WTC11 (cell line): ENCODE measurements around the gene SLC5A2. TPM values are rescaled to one million over a fixed set of nuclear protein-coding genes. Genes with fewer than 3 reads are reported as not detected.

Experiments
- ATAC-seq: fragments of 200-7000 bp; cut with Tn5 transposase; 2 replicates; pipeline ENCODE4 v1.10.0; 2021; ENCODE audit warnings: mild to moderate bottlenecking, moderate library complexity
- CTCF ChIA-PET: fragments of 300-600 bp; sonication (Branson Sonifier 250); formaldehyde crosslinking; loops from one replicate; lab custom pipeline; 2021; ENCODE audit warnings: antibody characterized with exemption; lab: Charles Lee
- POLR2A ChIA-PET: fragments of 350-600 bp; sonication (Branson Sonifier 250); formaldehyde crosslinking; loops from one replicate; lab custom pipeline; 2021; ENCODE audit warnings: antibody characterized with exemption; lab: Charles Lee
- DNase-seq: peaks from one replicate; pipeline ENCODE4 v3.0.0; 2021; ENCODE audit warnings: low spot score
- H3K27ac Mint-ChIP-seq: 2 replicates; pipeline ENCODE4 v1.8.0; 2021; ENCODE audit warnings: mixed read lengths
- H3K27me3 Mint-ChIP-seq: 2 replicates; pipeline ENCODE4 v1.8.0; 2021; ENCODE audit warnings: low read depth, mild to moderate bottlenecking, moderate library complexity, mixed read lengths
- H3K36me3 Mint-ChIP-seq: 2 replicates; pipeline ENCODE4 v1.8.0; 2021; ENCODE audit warnings: mixed read lengths
- H3K4me1 Mint-ChIP-seq: 2 replicates; pipeline ENCODE4 v1.8.0; 2022; ENCODE audit warnings: mixed read lengths
- H3K4me3 Mint-ChIP-seq: 2 replicates; pipeline ENCODE4 v1.8.0; 2021; ENCODE audit warnings: mild to moderate bottlenecking, moderate library complexity, mixed read lengths
- H3K9me3 Mint-ChIP-seq: 2 replicates; pipeline ENCODE4 v1.8.0; 2021; ENCODE audit warnings: mixed read lengths
- ATF6 ChIP-seq: sonication (generic); formaldehyde crosslinking; IDR thresholded peaks from 2 replicates; pipeline ENCODE4 v1.8.1; 2023; ENCODE audit warnings: mild to moderate bottlenecking, missing genetic modification reagents
- FOXJ3 ChIP-seq: sonication (generic); formaldehyde crosslinking; IDR thresholded peaks from 2 replicates; pipeline ENCODE4 v1.9.0; 2021; ENCODE audit warnings: missing genetic modification reagents, mild to moderate bottlenecking, borderline replicate concordance
- HMGA2 ChIP-seq: fragments of 250-450 bp; sonication (Bioruptor Pico); IDR thresholded peaks from 2 replicates; pipeline ENCODE4 v1.4.0; 2021; ENCODE audit warnings: mild to moderate bottlenecking, moderate library complexity
- IRF2 ChIP-seq: sonication (generic); formaldehyde crosslinking; IDR thresholded peaks from 2 replicates; pipeline ENCODE4 v1.8.0; 2022; ENCODE audit warnings: low read depth, missing genetic modification reagents, borderline replicate concordance
- MYBL2 ChIP-seq: sonication (generic); formaldehyde crosslinking; IDR thresholded peaks from 2 replicates; pipeline ENCODE4 v1.8.1; 2023; ENCODE audit warnings: mild to moderate bottlenecking, moderate library complexity, missing genetic modification reagents
- ZNF263 ChIP-seq: sonication (generic); formaldehyde crosslinking; IDR thresholded peaks from 2 replicates; pipeline ENCODE4 v1.8.1; 2022; ENCODE audit warnings: low read depth, mild to moderate bottlenecking, moderate library complexity, missing genetic modification reagents
- ZNF317 ChIP-seq: sonication (generic); formaldehyde crosslinking; IDR thresholded peaks from 2 replicates; pipeline ENCODE4 v1.8.1; 2023; ENCODE audit warnings: low read depth, mild to moderate bottlenecking, moderate library complexity, missing genetic modification reagents, borderline replicate concordance
- total RNA-seq: library from RNA; stranded (reverse); gene quantifications from 3 replicates; pipeline ENCODE4 v1.2.3, GENCODE V29; 2021
- TF ChIP-seq, protein P1 (sequence below): fragments of 250-450 bp; sonication (Bioruptor Pico); IDR thresholded peaks from 2 replicates; pipeline ENCODE4 v1.9.0; 2021; ENCODE audit warnings: mild to moderate bottlenecking, borderline replicate concordance
- TF ChIP-seq, protein P2 (sequence below): fragments of 250-450 bp; sonication (Bioruptor Pico); IDR thresholded peaks from 2 replicates; pipeline ENCODE4 v1.8.0; 2021; ENCODE audit warnings: mild to moderate bottlenecking
- TF ChIP-seq, protein P3 (sequence below): sonication (generic); formaldehyde crosslinking; conservative IDR thresholded peaks from 2 replicates; pipeline ENCODE4 v1.8.1; 2023; ENCODE audit warnings: mild to moderate bottlenecking, low read depth, missing genetic modification reagents, moderate library complexity
- TF ChIP-seq, protein P4 (sequence below): sonication (generic); formaldehyde crosslinking; IDR thresholded peaks from 2 replicates; pipeline ENCODE4 v1.8.0; 2022; ENCODE audit warnings: mild to moderate bottlenecking, missing genetic modification reagents
- TF ChIP-seq, protein P5 (sequence below): sonication (generic); formaldehyde crosslinking; IDR thresholded peaks from 2 replicates; pipeline ENCODE4 v1.8.0; 2023; ENCODE audit warnings: missing genetic modification reagents, mild to moderate bottlenecking, borderline replicate concordance
- TF ChIP-seq, protein P6 (sequence below): sonication (generic); formaldehyde crosslinking; IDR thresholded peaks from 2 replicates; pipeline ENCODE4 v1.8.1; 2022; ENCODE audit warnings: mild to moderate bottlenecking, moderate library complexity, missing genetic modification reagents

Gene SLC5A2
- total RNA-seq, 1 experiment from 2014 or later = 0.83 TPM

- no peak for ATAC-seq
- no peak for TF ChIP-seq FOXJ3 (CRISPR knock-in tag)
- TF ChIP-seq, protein P1, sequence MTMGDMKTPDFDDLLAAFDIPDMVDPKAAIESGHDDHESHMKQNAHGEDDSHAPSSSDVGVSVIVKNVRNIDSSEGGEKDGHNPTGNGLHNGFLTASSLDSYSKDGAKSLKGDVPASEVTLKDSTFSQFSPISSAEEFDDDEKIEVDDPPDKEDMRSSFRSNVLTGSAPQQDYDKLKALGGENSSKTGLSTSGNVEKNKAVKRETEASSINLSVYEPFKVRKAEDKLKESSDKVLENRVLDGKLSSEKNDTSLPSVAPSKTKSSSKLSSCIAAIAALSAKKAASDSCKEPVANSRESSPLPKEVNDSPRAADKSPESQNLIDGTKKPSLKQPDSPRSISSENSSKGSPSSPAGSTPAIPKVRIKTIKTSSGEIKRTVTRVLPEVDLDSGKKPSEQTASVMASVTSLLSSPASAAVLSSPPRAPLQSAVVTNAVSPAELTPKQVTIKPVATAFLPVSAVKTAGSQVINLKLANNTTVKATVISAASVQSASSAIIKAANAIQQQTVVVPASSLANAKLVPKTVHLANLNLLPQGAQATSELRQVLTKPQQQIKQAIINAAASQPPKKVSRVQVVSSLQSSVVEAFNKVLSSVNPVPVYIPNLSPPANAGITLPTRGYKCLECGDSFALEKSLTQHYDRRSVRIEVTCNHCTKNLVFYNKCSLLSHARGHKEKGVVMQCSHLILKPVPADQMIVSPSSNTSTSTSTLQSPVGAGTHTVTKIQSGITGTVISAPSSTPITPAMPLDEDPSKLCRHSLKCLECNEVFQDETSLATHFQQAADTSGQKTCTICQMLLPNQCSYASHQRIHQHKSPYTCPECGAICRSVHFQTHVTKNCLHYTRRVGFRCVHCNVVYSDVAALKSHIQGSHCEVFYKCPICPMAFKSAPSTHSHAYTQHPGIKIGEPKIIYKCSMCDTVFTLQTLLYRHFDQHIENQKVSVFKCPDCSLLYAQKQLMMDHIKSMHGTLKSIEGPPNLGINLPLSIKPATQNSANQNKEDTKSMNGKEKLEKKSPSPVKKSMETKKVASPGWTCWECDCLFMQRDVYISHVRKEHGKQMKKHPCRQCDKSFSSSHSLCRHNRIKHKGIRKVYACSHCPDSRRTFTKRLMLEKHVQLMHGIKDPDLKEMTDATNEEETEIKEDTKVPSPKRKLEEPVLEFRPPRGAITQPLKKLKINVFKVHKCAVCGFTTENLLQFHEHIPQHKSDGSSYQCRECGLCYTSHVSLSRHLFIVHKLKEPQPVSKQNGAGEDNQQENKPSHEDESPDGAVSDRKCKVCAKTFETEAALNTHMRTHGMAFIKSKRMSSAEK = no peak
- TF ChIP-seq, protein P2, sequence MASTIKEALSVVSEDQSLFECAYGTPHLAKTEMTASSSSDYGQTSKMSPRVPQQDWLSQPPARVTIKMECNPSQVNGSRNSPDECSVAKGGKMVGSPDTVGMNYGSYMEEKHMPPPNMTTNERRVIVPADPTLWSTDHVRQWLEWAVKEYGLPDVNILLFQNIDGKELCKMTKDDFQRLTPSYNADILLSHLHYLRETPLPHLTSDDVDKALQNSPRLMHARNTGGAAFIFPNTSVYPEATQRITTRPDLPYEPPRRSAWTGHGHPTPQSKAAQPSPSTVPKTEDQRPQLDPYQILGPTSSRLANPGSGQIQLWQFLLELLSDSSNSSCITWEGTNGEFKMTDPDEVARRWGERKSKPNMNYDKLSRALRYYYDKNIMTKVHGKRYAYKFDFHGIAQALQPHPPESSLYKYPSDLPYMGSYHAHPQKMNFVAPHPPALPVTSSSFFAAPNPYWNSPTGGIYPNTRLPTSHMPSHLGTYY (CRISPR knock-in tag) = no peak
- TF ChIP-seq, protein P3, sequence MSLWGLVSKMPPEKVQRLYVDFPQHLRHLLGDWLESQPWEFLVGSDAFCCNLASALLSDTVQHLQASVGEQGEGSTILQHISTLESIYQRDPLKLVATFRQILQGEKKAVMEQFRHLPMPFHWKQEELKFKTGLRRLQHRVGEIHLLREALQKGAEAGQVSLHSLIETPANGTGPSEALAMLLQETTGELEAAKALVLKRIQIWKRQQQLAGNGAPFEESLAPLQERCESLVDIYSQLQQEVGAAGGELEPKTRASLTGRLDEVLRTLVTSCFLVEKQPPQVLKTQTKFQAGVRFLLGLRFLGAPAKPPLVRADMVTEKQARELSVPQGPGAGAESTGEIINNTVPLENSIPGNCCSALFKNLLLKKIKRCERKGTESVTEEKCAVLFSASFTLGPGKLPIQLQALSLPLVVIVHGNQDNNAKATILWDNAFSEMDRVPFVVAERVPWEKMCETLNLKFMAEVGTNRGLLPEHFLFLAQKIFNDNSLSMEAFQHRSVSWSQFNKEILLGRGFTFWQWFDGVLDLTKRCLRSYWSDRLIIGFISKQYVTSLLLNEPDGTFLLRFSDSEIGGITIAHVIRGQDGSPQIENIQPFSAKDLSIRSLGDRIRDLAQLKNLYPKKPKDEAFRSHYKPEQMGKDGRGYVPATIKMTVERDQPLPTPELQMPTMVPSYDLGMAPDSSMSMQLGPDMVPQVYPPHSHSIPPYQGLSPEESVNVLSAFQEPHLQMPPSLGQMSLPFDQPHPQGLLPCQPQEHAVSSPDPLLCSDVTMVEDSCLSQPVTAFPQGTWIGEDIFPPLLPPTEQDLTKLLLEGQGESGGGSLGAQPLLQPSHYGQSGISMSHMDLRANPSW (CRISPR knock-in tag) = no peak
- TF ChIP-seq MYBL2 (CRISPR knock-in tag) = no peak
- 0 out of 2 replicates have a peak, but pooled peaks cover 4% of the 10 kb centered on the region for H3K9me3 Mint-ChIP-seq
- no peaks in the 10 kb centered on the region for H3K36me3 Mint-ChIP-seq
- H3K27ac Mint-ChIP-seq = peak overlapping the region; percentile 87
- DNase-seq = no peak
- peaks cover 9% of the 10 kb centered on the region for H3K27me3 Mint-ChIP-seq
- H3K4me1 Mint-ChIP-seq = peaks cover 18% of the 10 kb centered on the region
- POLR2A ChIA-PET = interaction anchor here (0.7 to 1.0 kb wide), 4 partner anchors 16 to 204 kb away, joined by 3 to 7 read pairs (median 6); a partner anchor contains a TSS
- H3K4me3 Mint-ChIP-seq = peak overlapping the region; percentile 92
- CTCF ChIA-PET = interaction anchor here (0.8 to 1.3 kb wide), 5 partner anchors 20 to 206 kb away, joined by 3 to 9 read pairs (median 4); no protein-coding TSS in a partner anchor
Measured at GRCh38 chr16:31508706-31509195, 25.8 kb downstream of the SLC5A2 start.

- no peak overlapping the region for H3K27ac Mint-ChIP-seq
- POLR2A ChIA-PET = no interaction called here
- CTCF ChIA-PET = no interaction called here
- H3K9me3 Mint-ChIP-seq = peaks cover 25% of the 10 kb centered on the region
- peaks cover 10% of the 10 kb centered on the region for H3K4me1 Mint-ChIP-seq
- no peak for ATAC-seq
- H3K36me3 Mint-ChIP-seq = peaks cover 18% of the 10 kb centered on the region
- peaks cover 17% of the 10 kb centered on the region for H3K27me3 Mint-ChIP-seq
- DNase-seq = no peak
- H3K4me3 Mint-ChIP-seq = no peak overlapping the region
- no peak for TF ChIP-seq ATF6 (CRISPR knock-in tag)
- TF ChIP-seq, protein P4, sequence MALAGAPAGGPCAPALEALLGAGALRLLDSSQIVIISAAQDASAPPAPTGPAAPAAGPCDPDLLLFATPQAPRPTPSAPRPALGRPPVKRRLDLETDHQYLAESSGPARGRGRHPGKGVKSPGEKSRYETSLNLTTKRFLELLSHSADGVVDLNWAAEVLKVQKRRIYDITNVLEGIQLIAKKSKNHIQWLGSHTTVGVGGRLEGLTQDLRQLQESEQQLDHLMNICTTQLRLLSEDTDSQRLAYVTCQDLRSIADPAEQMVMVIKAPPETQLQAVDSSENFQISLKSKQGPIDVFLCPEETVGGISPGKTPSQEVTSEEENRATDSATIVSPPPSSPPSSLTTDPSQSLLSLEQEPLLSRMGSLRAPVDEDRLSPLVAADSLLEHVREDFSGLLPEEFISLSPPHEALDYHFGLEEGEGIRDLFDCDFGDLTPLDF (CRISPR knock-in tag) = no peak
- TF ChIP-seq HMGA2 (CRISPR knock-in tag) = no peak
- TF ChIP-seq, protein P5, sequence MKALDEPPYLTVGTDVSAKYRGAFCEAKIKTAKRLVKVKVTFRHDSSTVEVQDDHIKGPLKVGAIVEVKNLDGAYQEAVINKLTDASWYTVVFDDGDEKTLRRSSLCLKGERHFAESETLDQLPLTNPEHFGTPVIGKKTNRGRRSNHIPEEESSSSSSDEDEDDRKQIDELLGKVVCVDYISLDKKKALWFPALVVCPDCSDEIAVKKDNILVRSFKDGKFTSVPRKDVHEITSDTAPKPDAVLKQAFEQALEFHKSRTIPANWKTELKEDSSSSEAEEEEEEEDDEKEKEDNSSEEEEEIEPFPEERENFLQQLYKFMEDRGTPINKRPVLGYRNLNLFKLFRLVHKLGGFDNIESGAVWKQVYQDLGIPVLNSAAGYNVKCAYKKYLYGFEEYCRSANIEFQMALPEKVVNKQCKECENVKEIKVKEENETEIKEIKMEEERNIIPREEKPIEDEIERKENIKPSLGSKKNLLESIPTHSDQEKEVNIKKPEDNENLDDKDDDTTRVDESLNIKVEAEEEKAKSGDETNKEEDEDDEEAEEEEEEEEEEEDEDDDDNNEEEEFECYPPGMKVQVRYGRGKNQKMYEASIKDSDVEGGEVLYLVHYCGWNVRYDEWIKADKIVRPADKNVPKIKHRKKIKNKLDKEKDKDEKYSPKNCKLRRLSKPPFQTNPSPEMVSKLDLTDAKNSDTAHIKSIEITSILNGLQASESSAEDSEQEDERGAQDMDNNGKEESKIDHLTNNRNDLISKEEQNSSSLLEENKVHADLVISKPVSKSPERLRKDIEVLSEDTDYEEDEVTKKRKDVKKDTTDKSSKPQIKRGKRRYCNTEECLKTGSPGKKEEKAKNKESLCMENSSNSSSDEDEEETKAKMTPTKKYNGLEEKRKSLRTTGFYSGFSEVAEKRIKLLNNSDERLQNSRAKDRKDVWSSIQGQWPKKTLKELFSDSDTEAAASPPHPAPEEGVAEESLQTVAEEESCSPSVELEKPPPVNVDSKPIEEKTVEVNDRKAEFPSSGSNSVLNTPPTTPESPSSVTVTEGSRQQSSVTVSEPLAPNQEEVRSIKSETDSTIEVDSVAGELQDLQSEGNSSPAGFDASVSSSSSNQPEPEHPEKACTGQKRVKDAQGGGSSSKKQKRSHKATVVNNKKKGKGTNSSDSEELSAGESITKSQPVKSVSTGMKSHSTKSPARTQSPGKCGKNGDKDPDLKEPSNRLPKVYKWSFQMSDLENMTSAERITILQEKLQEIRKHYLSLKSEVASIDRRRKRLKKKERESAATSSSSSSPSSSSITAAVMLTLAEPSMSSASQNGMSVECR (CRISPR knock-in tag) = no peak
- TF ChIP-seq, protein P6, sequence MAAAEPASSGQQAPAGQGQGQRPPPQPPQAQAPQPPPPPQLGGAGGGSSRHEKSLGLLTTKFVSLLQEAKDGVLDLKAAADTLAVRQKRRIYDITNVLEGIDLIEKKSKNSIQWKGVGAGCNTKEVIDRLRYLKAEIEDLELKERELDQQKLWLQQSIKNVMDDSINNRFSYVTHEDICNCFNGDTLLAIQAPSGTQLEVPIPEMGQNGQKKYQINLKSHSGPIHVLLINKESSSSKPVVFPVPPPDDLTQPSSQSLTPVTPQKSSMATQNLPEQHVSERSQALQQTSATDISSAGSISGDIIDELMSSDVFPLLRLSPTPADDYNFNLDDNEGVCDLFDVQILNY = no peak
- TF ChIP-seq ZNF263 (CRISPR knock-in tag) = no peak
- no peak for TF ChIP-seq ZNF317
- TF ChIP-seq IRF2 = no peak
Measured at GRCh38 chr16:31513126-31513525, 30.2 kb downstream of the SLC5A2 start.
